ENCODE data around the gene PRICKLE3. TPM values are rescaled to one million over a fixed set of nuclear protein-coding genes. Genes with fewer than 3 reads are reported as not detected.
A peak's percentile ranks its signal among the peaks of the same experiment; 100 is the strongest.

The PRICKLE3 gene
- total and polyA plus RNA-seq, 12 donors, result 6.6 to 14.8 (median 9.4) TPM

DNA sequence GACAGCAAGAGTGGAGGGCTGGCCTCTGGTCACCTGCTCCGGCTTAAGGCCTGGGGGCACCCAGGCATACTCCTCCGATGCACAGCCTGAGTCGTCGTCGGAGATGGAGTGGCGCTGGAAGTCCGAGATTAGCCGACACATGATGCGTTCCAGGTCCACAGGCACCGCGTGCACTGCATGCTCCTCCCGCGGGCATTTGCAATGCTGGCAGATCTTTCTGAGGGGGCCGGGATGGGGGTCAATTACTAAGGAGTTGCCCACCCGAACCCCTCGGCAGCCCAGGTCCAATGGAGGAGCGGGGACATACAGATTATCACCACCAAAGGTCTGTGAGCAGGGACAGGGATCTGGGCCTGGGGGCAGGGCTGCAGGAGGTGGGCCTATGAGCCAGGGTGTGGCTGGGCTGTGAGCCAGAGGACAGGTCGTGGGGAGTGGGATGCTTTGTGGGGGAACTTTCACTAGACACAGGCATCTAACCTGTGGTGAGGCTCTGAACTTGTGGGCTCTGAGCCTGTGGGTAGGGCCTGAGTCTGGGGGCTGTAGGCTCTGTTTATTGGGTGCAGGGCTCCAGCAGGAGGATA lies 2.4 kb downstream of the PRICKLE3 start:
- Histone ChIP-seq H3K4me3 (peak overlapping the region in 4 of 10 donors; percentile 61 to 63 (median 62)), H3K9me3 (no peaks in the 10 kb centered on the region), H3K36me3 (peaks cover 0 to 38% (median 0%) of the 10 kb centered on the region in 9 donors), H3K4me1 (peaks cover 0 to 18% (median 6%) of the 10 kb centered on the region in 9 donors), H3K27me3 (no peaks in the 10 kb centered on the region), H3K27ac (peak overlapping the region in 6 of 10 donors; percentile 41 to 90 (median 58))
- 54 to 69% methylated on average over 18 of the region's 18 CpGs for WGBS, 2 donors
- intact Hi-C loops (cut with DNase I), result loop anchor here in 1 of 10 donors (2.0 kb wide), 1 partner anchor 19 kb away; no protein-coding TSS in a partner anchor
- TF ChIP-seq CTCF (IDR thresholded peaks at IDR 0.05), result no peak
- peak in 1 of 2 donors; percentile 30 for DNase-seq
- ATAC-seq, result peak in 3 of 8 donors; percentile 1 to 7 (median 1)

- Histone ChIP-seq H3K4me1 (peaks cover 0 to 11% (median 0%) of the 10 kb centered on the region in 9 donors), H3K36me3 (peaks cover 0 to 66% (median 0%) of the 10 kb centered on the region in 9 donors), H3K4me3 (no peak overlapping the region), H3K27me3 (no peaks in the 10 kb centered on the region), H3K27ac (no peak overlapping the region), H3K9me3 (no peaks in the 10 kb centered on the region)
- ATAC-seq (no peak), DNase-seq (no peak)
- TF ChIP-seq CTCF (IDR thresholded peaks at IDR 0.05), result no peak
- WGBS, 2 donors, result 90 to 91% methylated on average over 2 of the region's 2 CpGs
- intact Hi-C loops (cut with DNase I), result no loop called here
Observed at GRCh38 chrX:49179358-49179757, 6.8 kb downstream of the PRICKLE3 start.

DNA sequence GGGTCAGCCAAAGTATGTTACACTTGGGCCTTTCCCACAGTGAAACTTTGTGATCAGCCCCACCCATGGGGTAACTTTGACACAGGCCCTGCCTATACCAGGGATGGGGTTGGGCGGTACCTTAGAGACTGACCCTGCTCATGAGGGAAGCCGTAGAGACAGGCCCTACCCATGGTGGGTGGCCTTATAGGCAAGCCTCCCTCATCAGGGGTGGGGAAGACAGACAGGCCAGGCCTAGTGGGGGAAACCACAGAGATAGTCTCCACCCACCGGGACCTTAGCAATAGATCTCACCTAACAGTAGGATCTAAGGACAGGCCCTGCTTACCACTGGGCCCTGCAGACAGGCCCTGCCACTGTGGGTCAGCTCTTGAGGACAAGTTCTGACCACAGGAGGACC lies 7.6 kb downstream of the PRICKLE3 start:
- Histone ChIP-seq H3K36me3 (peaks cover 0 to 73% (median 0%) of the 10 kb centered on the region in 9 donors), H3K9me3 (no peaks in the 10 kb centered on the region), H3K4me3 (no peak overlapping the region), H3K27me3 (no peaks in the 10 kb centered on the region), H3K4me1 (peaks cover 0 to 17% (median 0%) of the 10 kb centered on the region in 9 donors), H3K27ac (no peak overlapping the region)
- 92 to 100% methylated on average over 3 of the region's 3 CpGs for WGBS, 2 donors
- intact Hi-C loops (cut with DNase I), result no loop called here
- no peak for TF ChIP-seq CTCF (IDR thresholded peaks at IDR 0.05)
- ATAC-seq, result peak in 2 of 8 donors; percentile 1 to 16
- DNase-seq, result no peak

GRCh38 chrX:49177873-49178480 lies 8.2 kb downstream of the PRICKLE3 start:
- WGBS, 2 donors, result 89 to 90% methylated on average over 22 to 23 of the region's 23 CpGs
- Histone ChIP-seq H3K4me3 (no peak overlapping the region), H3K36me3 (peaks cover 0 to 69% (median 0%) of the 10 kb centered on the region in 9 donors), H3K27ac (peak overlapping the region in 1 of 10 donors; percentile 31), H3K9me3 (no peaks in the 10 kb centered on the region), H3K4me1 (peaks cover 0 to 22% (median under 1%) of the 10 kb centered on the region in 9 donors), H3K27me3 (no peaks in the 10 kb centered on the region)
- ATAC-seq (peak in 6 of 8 donors; percentile 23 to 61 (median 45)), DNase-seq (no peak)
- intact Hi-C loops (cut with DNase I), result no loop called here
- no peak for TF ChIP-seq CTCF (IDR thresholded peaks at IDR 0.05)
